Hepatocyte (in vitro differentiated cells): ENCODE measurements around the gene WNT3A. TPM values are rescaled to one million over a fixed set of nuclear protein-coding genes. Genes with fewer than 3 reads are reported as not detected.

ENCODE experiments used
- DNase-seq: peaks from one replicate; pipeline ENCODE4 v3.0.0-alpha.2; 2016; ENCODE audit warnings: low spot score
- H2AFZ ChIP-seq: fragments of 200-600 bp; sonication (generic); 2 replicates; pipeline ENCODE4 v1.6.0; 2016; ENCODE audit warnings: antibody characterized with exemption, mild to moderate bottlenecking
- H3K27ac ChIP-seq: fragments of 200-600 bp; sonication (generic); 2 replicates; pipeline ENCODE4 v1.5.1; 2016; ENCODE audit warnings: mild to moderate bottlenecking
- H3K27me3 ChIP-seq: fragments of 200-600 bp; sonication (generic); 2 replicates; pipeline ENCODE4 v1.6.1; 2016
- H3K36me3 ChIP-seq: fragments of 200-600 bp; sonication (generic); replicated peaks from 2 replicates; pipeline ENCODE4 v1.5.1; 2016; ENCODE audit warnings: low read depth; ENCODE audit not compliant: insufficient read depth
- H3K4me1 ChIP-seq: fragments of 200-600 bp; sonication (generic); 2 replicates; pipeline ENCODE4 v1.5.1; 2016; ENCODE audit warnings: mild to moderate bottlenecking, moderate library complexity; ENCODE audit not compliant: insufficient read depth
- H3K4me2 ChIP-seq: fragments of 200-600 bp; sonication (generic); 2 replicates; pipeline ENCODE4 v1.6.0; 2016
- H3K4me3 ChIP-seq: fragments of 200-600 bp; sonication (generic); 2 replicates; pipeline ENCODE4 v1.5.1; 2016; ENCODE audit warnings: mild to moderate bottlenecking
- H3K79me2 ChIP-seq: fragments of 200-600 bp; sonication (generic); 2 replicates; pipeline ENCODE4 v1.6.0; 2017; ENCODE audit warnings: mild to moderate bottlenecking
- H3K9me2 ChIP-seq: fragments of 200-600 bp; sonication (generic); replicated peaks from 2 replicates; pipeline ENCODE4 v1.6.0; 2017; ENCODE audit warnings: mild to moderate bottlenecking; ENCODE audit not compliant: insufficient read depth
- H3K9me3 ChIP-seq: fragments of 200-600 bp; sonication (generic); 2 replicates; pipeline ENCODE4 v1.5.1; 2016; ENCODE audit warnings: low read depth, mild to moderate bottlenecking
- H4K20me1 ChIP-seq: fragments of 200-600 bp; sonication (generic); 2 replicates; pipeline ENCODE4 v1.6.0; 2016; ENCODE audit warnings: mild to moderate bottlenecking; ENCODE audit not compliant: insufficient read depth, poor library complexity, severe bottlenecking
- CTCF ChIP-seq: fragments of 200-600 bp; sonication (generic); IDR thresholded peaks from 2 replicates; pipeline ENCODE4 v1.5.1; 2016; ENCODE audit warnings: antibody characterized with exemption, mild to moderate bottlenecking; ENCODE audit not compliant: poor library complexity
- EZH2 ChIP-seq: fragments of 200-600 bp; sonication (generic); IDR thresholded peaks from 2 replicates; pipeline ENCODE4 v1.6.1; 2016; ENCODE audit warnings: antibody characterized with exemption, mild to moderate bottlenecking, borderline replicate concordance
- EZH2phosphoT487 ChIP-seq: fragments of 200-600 bp; sonication (generic); IDR thresholded peaks from one replicate; pipeline ENCODE4 v1.6.1; 2018; ENCODE audit warnings: antibody characterized with exemption, mild to moderate bottlenecking, low read depth, moderate library complexity; ENCODE audit not compliant: unreplicated experiment, severe bottlenecking
- WGBS: methylation state at CpG from one replicate; pipeline ENCODE4 v1.1.6; 2016; ENCODE audit warnings: low lambda C conversion rate; ENCODE audit errors: missing lambda C conversion rate; 5-methylcytosine and 5-hydroxymethylcytosine counted together
- polyA plus RNA-seq: library from polyadenylated mRNA; unstranded; fragments of >200 nt; fragmentation: Nextera tagmentation; extraction: Ambion mirVana; gene quantifications from 2 replicates; pipeline ENCODE4 v1.2.1, GENCODE V29; 2016
- total RNA-seq: library from RNA; depleted of rRNA; stranded (reverse); fragments of >200 nt; gene quantifications from 2 replicates; pipeline ENCODE4 v1.2.3, GENCODE V29; 2014

WNT3A gene
- total and polyA plus RNA-seq, 2 experiments from 2014 or later: 0.03 TPM; not detected in 1

- H3K9me3 ChIP-seq: no peaks in the 10 kb centered on the region
- no peaks in the 10 kb centered on the region for H3K79me2 ChIP-seq
- no peak overlapping the region for H3K27ac ChIP-seq
- H3K4me3 ChIP-seq: no peak overlapping the region
- TF ChIP-seq CTCF (no peak), EZH2 (no peak), EZH2phosphoT487 (no peak)
- H3K4me1 ChIP-seq: no peaks in the 10 kb centered on the region
- no peaks in the 10 kb centered on the region for H3K36me3 ChIP-seq
- no peak overlapping the region for H2AFZ ChIP-seq
- H4K20me1 ChIP-seq: no peaks in the 10 kb centered on the region
- H3K27me3 ChIP-seq: no peaks in the 10 kb centered on the region
- 83% methylated on average over 3 of the region's 3 CpGs for WGBS
- DNase-seq: no peak
- no peaks in the 10 kb centered on the region for H3K9me2 ChIP-seq
- no peak overlapping the region for H3K4me2 ChIP-seq
Observed at GRCh38 chr1:228023294-228023639, 16.5 kb downstream of the WNT3A start.

GRCh38 chr1:228029281-228029680, 22.5 kb downstream of the WNT3A start:
- no peaks in the 10 kb centered on the region for H3K36me3 ChIP-seq
- no peak for DNase-seq
- no peak overlapping the region for H3K27ac ChIP-seq

GRCh38 chr1:228030451-228031201, 23.8 kb downstream of the WNT3A start:
- WGBS: 87% methylated on average over 12 of the region's 12 CpGs
- Histone ChIP-seq H4K20me1 (no peaks in the 10 kb centered on the region), H3K4me1 (no peaks in the 10 kb centered on the region), H3K4me3 (no peak overlapping the region), H2AFZ (no peak overlapping the region), H3K27ac (no peak overlapping the region), H3K9me2 (no peaks in the 10 kb centered on the region), H3K9me3 (no peaks in the 10 kb centered on the region), H3K27me3 (no peaks in the 10 kb centered on the region), H3K79me2 (no peaks in the 10 kb centered on the region), H3K36me3 (no peaks in the 10 kb centered on the region), H3K4me2 (no peak overlapping the region)
- no peak for TF ChIP-seq EZH2
- TF ChIP-seq EZH2phosphoT487: no peak
- TF ChIP-seq CTCF: no peak
- no peak for DNase-seq

More at GRCh38 chr1:228029281-228029680, 22.5 kb downstream of the WNT3A start:
- TF ChIP-seq CTCF: no peak
- TF ChIP-seq EZH2: no peak
- TF ChIP-seq EZH2phosphoT487: no peak
- Histone ChIP-seq H3K9me2 (no peaks in the 10 kb centered on the region), H3K4me2 (no peak overlapping the region), H3K9me3 (no peaks in the 10 kb centered on the region), H3K79me2 (no peaks in the 10 kb centered on the region), H4K20me1 (no peaks in the 10 kb centered on the region), H3K4me1 (no peaks in the 10 kb centered on the region), H2AFZ (no peak overlapping the region), H3K27me3 (no peaks in the 10 kb centered on the region), H3K4me3 (no peak overlapping the region)
- WGBS: 85% methylated on average over 10 of the region's 10 CpGs
